ENCODE data around the gene SMOC1.

- TF ChIP-seq CTCF (IDR thresholded peaks at IDR 0.05) = no peak
- TF ChIP-seq POLR2AphosphoS5 (IDR thresholded peaks at IDR 0.05; ENCODE audit: low read depth, low read length) = no peak
- TF ChIP-seq SIN3A (IDR thresholded peaks at IDR 0.05; ENCODE audit: borderline replicate concordance, insufficient read depth, low read depth, low read length) = no peak
Observed at GRCh38 chr14:70047598-70048312, 168.5 kb downstream of the SMOC1 start.

Measured in Panc1 (cell line).